HG03135 (cell line): Measurements from ENCODE around the gene CIAO2A.
"Not testable (repeated sequence)": the region's sequence is repeated elsewhere in the genome, so short reads cannot be mapped to it uniquely, and the experiment has no call there.

Experiments used
- ATAC-seq: cut with Tn5 transposase; IDR thresholded peaks from one replicate; pipeline ENCODE4 v1.9.1; 2021; ENCODE audit warnings: mild to moderate bottlenecking, moderate library complexity; ENCODE audit not compliant: unreplicated experiment

The CIAO2A gene

DNA sequence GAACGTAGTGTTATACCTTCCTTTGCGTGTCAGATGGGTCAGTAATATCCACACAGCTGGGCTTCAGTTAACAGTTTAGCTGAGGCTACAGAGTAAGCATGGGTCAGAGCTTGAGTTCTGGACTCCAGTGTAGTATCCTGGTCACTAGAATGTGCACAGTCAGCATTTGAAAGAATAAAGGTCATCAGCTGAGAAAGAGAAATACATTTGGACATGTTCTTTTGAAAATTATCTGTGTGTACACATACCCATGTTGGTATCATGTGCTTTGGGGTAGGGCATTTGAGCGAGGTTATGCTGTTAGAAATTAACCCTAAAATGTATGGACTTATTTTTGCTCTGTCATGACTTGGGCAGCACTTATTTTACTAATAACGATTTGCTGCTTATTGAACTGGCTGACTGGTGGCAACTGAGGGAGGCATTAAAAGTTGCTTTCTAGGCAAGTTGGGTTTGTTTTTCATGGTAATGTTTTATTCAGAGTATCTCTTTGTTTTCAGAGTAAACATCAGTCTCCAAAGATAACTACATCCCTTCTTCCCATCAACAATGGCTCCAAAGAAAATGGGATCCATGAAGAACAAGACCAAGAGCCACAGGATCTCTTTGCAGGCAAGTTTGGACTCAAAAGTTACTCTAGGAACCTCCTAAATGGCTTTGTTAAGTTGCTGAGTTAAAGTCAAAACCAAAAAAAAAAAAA lies 18.6 kb upstream of the CIAO2A start:
- ATAC-seq: no peak

- ATAC-seq: no peak
Measured at GRCh38 chr15:64111679-64112050, 18.0 kb upstream of the CIAO2A start.

GRCh38 chr15:64110950-64111678 lies 17.5 kb upstream of the CIAO2A start:
- ATAC-seq: no peak

- ATAC-seq: not testable (repeated sequence)
Measured at GRCh38 chr15:64110108-64110701, 16.6 kb upstream of the CIAO2A start.

DNA sequence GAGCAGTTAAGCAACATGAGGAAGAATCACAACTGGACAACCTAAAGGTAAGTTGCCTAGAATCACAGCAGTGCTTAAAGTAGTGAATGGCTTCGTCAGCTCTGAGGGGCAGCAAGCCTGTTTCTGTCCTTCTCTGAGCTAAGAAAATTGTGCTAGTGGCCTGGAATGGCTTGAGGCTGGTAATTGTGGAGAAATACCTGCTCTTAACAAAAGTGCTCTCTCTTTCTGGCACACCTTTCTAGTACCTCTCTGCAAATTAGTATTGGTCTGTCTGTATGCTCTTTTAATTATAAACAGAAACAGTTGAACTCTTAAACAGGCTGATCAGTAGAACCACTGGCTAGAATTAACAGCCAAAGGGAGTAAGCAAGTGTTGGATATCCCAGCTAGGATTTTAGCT lies 13.7 kb upstream of the CIAO2A start:
- ATAC-seq: no peak

DNA sequence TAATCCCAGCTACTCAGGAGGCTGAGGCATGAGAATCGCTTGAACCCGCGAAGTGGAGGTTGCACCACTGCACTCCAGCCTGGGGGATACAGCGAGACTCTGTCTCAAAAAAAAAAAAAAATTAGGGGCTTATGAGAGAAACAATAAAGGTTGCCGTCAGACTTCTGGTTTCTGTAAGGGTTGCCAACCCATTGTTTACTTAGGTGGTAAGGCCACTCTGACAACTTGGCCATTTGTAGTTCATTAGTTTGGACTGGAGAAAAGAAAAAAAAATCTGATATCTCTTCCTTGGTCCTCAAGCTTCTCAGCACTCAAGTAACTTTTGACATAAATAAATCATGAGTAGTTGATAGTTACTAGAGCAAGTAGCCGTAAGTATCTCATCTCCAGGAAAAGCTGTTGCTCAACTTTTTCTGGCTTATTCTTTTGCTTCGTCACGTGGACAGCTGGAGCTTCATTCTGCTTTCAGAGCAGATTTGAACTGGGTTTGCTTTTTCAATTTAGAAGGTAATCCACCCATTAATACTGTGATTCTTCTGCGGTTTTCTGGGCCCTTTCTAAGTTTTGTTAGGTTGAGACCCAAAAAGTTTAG lies 11.6 kb upstream of the CIAO2A start:
- ATAC-seq: no peak

- ATAC-seq: no peak
Measured at GRCh38 chr15:64102497-64102896, 8.9 kb upstream of the CIAO2A start.

GRCh38 chr15:64100958-64101357 lies 7.3 kb upstream of the CIAO2A start:
- no peak for ATAC-seq

GRCh38 chr15:64099379-64099778 lies 5.7 kb upstream of the CIAO2A start:
- ATAC-seq: no peak

DNA sequence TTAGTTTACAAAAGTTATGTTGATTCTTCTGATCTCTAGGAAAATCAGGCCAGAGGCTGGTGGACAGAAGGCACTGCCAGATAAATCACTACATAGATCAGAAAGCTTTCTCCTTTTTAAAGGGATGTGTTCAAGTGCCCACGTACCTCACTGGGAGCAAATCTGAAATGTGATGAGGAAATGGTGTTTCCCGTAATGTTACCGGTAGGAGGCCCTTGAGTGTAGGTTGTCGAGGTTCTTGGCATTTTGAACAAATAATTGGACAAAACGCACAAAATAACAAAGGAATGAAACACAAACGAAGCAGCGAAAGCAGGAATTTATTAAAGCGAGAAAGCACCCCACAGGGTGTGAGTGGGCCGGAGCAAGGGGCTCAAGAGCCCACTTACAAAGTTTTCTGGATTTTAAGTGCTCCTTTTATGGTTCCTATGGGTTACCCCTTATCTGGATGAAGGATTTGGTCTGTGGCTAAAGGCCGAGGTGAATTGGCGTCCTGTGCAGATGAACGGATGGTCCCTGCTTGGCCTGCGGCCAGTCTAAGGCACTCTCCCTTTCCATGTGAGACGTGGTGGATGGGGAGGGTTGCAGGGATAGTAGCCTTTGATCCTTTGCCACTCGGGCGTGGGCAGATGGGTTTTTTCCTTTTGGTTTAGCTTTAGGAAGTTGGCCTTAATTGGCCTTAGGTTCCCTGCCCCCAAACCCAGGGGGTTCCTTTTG lies 3.2 kb upstream of the CIAO2A start:
- ATAC-seq: no peak

GRCh38 chr15:64095795-64096667 lies 2.4 kb upstream of the CIAO2A start, which contains the start of gene SNX1:
Gene SNX1 (plus strand): TSS chr15:64095982. CDS start chr15:64096014, 32 bp downstream.
- ATAC-seq: peak; percentile 44

- ATAC-seq: no peak
Measured at GRCh38 chr15:64095431-64095794, 1.8 kb upstream of the CIAO2A start.

DNA sequence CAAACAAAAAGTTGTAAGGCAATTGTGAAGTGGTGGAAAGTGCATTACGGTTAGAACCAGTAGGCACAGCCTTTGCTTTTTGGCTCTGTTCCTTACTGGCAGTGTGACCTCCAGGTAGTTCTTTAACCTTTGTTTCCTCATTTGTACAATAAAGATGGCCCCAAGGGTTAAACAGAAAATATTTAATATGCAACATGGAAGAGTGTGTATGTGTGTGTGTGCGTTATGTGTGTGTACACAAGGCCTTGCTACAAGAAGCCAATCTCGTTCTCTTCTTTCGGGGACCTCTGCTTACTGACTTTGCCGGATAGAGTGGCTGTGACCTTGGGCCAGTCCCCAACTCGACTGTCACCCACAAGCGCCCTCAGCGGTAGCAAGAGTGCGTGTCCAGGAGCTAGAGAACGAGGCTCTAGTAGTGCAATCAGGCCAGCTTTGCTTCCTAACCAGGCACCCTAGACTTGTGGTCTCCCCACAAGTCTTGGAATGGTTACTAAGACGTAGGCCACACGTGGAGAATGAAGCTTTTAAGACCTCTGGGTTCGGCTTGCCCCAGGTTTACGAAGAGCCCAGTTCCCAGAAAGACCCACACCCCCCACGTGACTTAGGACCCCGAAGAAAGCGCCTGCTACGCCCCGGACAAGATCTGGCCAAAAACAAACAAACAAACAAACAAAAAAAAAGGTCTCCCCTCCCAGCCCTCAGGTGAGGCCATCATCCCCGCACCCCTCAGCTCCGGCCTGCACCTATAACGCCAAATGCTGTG lies 593 bp downstream of the CIAO2A start:
- no peak for ATAC-seq

GRCh38 chr15:64092075-64092820 lies 1.4 kb downstream of the CIAO2A start:
- no peak for ATAC-seq

GRCh38 chr15:64090527-64090926 lies 3.1 kb downstream of the CIAO2A start:
- ATAC-seq: no peak

GRCh38 chr15:64089543-64090280 lies 3.9 kb downstream of the CIAO2A start:
- no peak for ATAC-seq

- no peak for ATAC-seq
Measured at GRCh38 chr15:64082757-64083156, 10.9 kb downstream of the CIAO2A start.

GRCh38 chr15:64073496-64073895 lies 20.1 kb downstream of the CIAO2A start:
- not testable (repeated sequence) for ATAC-seq
